ENCODE measurements around the gene ASB6. TPM values are rescaled to one million over a fixed set of nuclear protein-coding genes. Genes with fewer than 3 reads are reported as not detected.

ASB6 gene
- total RNA-seq: 17.9 TPM

GRCh38 chr9:129641750-129642585, at the start of gene ASB6:
TSS of gene ASB6 (minus strand) at chr9:129642151. CDS start at chr9:129641999, 152 bp downstream.

GRCh38 chr9:129665389-129665775, 23.4 kb upstream of the ASB6 start, which contains the start of gene PRRX2:
TSS of gene PRRX2 (plus strand) at chr9:129665647. CDS start at chr9:129665868, 221 bp downstream.

GRCh38 chr9:129626079-129626624, 15.8 kb downstream of the ASB6 start, which contains the start of gene NTMT1:
TSS of gene NTMT1 (plus strand) at chr9:129626163. CDS start at chr9:129632704, 6,541 bp downstream.

GRCh38 chr9:129620669-129621295, 21.2 kb downstream of the ASB6 start, which contains the start of gene C9orf50:
TSS of gene C9orf50 (minus strand) at chr9:129621101. CDS start at chr9:129620574, 527 bp downstream.

Other genes starting within 250 kb of the ASB6 start
- gene C9orf50, start 21.1 kb downstream of the ASB6 start, total RNA-seq: 0.70 TPM
- 26.6 TPM for gene NTMT1, start 16.0 kb downstream of the ASB6 start, total RNA-seq
- 2.1 TPM for gene PRRX2, start 23.5 kb upstream of the ASB6 start, total RNA-seq
- gene PTGES, start 110.9 kb upstream of the ASB6 start, total RNA-seq: 9.1 TPM
- 21.1 TPM for gene TOR1B, start 161.0 kb upstream of the ASB6 start, total RNA-seq
- 29.4 TPM for gene TOR1A, start 182.0 kb upstream of the ASB6 start, total RNA-seq
- gene C9orf78, start 193.1 kb upstream of the ASB6 start, total RNA-seq: 36.3 TPM
- 31.2 TPM for gene USP20, start 193.3 kb upstream of the ASB6 start, total RNA-seq

Data from metanephros (tissue), 1 donor.